HG03460 (cell line): ENCODE results near the gene PKM.
"Not testable (repeated sequence)": the region's sequence is repeated elsewhere in the genome, so short reads cannot be mapped to it uniquely, and the experiment has no call there.

Source experiments
- ATAC-seq: cut with Tn5 transposase; IDR thresholded peaks from one replicate; pipeline ENCODE4 v1.9.1; 2021; ENCODE audit not compliant: unreplicated experiment

PKM gene

DNA sequence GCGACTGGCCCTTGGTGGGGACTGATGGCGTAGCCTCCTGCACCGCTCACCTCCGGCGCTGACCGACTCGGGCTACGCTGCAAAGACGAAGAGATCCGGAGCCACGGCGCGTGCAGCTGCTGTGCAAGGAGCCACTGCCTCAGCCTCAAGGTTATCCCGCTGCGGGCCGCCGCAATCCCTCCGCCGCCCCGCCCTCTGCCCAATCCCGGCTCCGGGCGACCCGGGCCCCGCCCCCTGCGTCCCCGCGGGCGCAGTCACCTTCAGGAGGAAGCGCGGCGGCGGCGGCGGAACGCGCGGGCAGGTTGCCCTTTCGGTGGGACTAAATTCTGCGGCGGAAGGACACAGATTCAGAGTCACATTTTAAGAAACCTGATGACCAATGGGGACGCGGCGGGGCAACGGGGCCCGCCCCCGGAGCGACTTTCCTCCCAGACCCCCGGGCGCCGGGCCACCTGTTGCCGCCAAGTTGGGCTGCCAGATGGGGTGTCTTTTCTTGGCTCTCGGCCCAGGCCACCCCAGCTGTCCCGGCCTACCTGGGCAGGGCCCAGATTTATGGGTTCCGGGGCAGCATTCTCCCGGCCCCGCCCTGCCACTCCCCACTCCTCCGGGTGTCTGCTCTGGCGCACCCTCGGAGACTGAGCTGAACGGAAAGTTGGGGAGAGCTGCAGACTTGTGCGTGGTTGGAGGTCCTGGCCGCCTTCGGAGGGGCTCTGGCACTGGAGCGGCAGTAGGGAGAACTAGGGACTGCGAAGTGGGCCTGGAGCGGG, at the start of gene PKM:
TSS of gene PKM (minus strand) at position 125 of the 767 bp plus-strand sequence. CDS start 12,093 bp downstream, outside the sequence.
- peak; percentile 32 for ATAC-seq

GRCh38 chr15:72280751-72281150, 49.8 kb upstream of the PKM start:
- ATAC-seq: no peak

DNA sequence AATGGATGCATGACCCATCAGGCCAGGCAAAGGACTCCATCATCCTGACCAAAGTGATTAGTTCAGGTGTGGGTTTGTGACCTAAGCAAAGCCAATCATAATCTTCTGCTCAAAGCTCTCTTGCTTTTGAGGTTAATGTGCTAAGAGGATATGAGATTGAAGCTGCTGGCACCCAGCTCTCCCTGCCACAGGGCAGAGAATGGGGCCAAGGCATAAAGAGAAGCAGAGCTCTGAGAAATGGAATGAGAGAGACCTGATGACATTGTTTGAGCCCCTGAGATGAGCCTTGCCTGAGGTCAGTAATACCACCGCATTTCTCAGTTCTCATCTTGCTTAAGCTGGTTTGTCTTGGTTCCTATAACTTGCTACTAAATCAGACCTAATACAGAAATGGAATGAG, 47.7 kb upstream of the PKM start:
- ATAC-seq: no peak

GRCh38 chr15:72276326-72276700, 45.3 kb upstream of the PKM start:
- ATAC-seq: no peak

GRCh38 chr15:72275635-72276325, 44.8 kb upstream of the PKM start:
- not testable (repeated sequence) for ATAC-seq

GRCh38 chr15:72272997-72273352, 42.0 kb upstream of the PKM start:
- ATAC-seq: no peak

GRCh38 chr15:72272213-72272996, 41.4 kb upstream of the PKM start, which contains the start of gene PARP6:
PARP6 (minus strand) TSS chr15:72272554; CDS start chr15:72267477, 5,077 bp downstream.
- ATAC-seq: peak; percentile 92

DNA sequence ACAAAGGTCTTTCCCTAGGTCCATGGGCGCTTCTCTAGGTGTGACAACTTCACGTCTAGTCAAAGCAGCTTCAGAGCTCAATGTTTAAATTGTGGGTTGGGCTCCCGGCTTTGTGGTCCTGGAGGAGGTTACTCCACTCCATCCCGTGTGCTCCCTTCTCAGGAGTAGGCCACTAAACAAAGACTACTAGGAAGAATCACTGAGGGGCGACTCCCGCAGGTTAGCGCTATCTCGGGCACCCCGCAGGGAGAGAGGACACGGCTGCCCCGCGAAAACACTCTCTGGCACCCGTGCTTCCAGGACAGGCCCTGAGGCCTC, 40.9 kb upstream of the PKM start:
- no peak for ATAC-seq

DNA sequence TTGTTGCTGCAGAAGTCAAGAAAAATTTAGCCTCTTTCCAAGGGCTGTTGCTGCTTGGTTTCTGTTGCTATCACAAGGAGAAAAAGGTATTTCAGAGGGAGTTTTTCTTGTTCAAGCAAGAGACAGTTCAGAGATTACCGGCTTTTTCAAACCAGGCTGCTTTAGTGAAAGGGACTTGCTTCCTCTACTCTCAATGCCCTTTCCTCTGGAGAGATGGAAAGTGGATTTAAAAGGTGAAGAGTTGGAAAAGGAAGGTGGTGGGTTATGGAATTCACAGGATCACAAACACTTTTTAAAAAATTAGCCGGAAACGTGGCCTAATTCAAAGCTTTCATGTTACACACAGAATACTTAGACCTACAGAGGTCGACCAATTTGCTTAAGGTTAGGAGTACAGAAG, 40.2 kb upstream of the PKM start:
- ATAC-seq: no peak

- no peak for ATAC-seq
Measured at GRCh38 chr15:72269739-72270138, 38.7 kb upstream of the PKM start.

DNA sequence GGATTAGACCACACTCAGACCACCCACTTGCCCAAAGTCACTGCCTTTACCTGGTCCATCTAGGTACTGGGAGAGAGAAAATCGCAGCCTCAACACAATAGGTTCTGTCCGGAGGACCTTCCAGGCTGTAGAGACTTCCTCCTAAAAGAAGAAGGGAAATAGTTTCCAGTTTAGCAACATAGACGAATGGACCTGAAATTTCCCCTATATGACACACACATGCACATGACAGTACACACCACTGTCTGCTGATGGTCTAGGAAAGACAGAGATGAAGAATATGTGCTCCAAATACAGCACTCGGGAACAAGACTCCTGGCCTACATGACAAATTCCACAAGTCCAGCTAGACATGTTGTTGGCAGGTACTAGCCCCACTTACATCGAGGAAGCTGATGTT, 34.0 kb upstream of the PKM start:
- ATAC-seq: no peak

DNA sequence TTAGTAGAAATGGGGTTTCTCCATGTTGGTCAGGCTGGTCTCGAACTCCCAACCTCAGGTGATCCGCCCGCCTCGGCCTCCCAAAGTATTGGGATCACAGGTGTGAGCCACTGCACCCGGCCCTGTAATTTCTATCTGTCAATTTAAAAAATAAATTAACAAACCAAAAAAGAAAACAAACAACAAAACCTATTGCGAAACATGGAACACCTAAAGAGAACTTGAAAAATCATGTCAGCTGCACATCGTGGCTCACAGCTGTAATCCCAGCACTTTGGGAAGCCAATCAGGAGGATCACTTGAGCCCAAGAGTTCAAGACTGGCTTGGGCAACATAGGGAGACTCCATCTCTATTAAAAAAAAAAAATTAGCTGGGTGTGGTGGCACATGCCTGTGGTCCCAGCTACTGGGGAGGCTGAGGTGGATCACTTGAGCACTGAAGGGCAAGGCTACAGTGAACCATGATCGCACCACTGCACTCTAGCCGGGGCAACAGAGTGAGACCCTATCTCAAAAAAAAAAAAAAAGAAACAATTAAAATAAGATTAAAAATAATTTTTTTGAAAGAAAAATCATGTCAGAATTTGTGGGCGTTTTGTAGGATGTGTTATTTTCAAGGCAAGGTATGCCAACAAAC, 21.8 kb upstream of the PKM start:
- ATAC-seq: no peak

DNA sequence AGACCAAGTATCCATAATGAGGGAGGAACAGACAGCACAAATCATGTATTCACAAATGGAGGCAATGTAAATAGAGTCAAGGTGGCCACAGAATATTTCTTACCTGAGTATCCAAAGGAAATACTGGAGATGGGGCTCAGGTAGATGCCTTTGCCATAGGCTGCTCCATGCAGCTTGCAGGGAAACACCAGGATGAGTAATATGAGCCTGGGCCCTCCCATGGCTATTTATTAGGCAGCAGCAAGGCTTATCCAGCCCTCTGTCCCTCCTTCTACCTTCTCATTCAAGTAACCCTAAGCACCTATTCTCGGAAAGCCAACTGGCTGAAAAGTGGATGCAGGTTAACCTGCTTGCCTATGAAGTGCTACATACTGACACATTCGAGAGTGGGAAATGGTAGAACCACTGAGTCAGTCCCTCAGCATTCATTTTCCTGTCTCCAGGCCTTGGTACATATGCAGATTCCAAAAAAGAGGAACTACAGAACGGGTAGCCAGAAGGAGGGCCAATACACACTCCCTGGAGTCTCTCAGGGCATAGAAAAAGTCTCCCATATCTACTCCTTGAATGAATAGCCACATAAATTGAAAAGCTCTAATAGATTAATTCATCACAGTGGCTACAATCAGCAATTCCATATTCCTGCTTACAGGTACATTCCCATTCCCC, 18.3 kb upstream of the PKM start:
- ATAC-seq: no peak

DNA sequence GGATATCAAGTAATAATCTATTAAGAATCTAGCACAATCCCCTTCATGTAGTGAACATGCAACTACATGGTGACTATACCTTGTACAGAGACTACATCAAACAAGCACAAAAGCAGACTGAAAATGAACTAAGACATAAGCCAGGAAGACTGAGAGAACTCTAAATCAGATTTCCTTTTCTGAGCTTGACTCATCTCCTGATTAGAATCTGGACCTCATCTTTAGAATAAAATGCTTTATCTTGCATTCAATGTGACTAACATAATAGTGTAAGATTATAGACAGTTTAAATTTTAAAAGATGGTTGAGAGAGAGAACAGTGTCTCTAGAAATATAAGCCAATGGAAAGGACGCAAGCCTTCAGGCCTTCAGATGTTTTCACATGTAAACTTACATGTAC, 17.5 kb upstream of the PKM start:
- no peak for ATAC-seq

- ATAC-seq: no peak
Measured at GRCh38 chr15:72242775-72243370, 11.9 kb upstream of the PKM start.

GRCh38 chr15:72239652-72240051, 8.7 kb upstream of the PKM start:
- no peak for ATAC-seq

GRCh38 chr15:72238586-72238985, 7.6 kb upstream of the PKM start:
- no peak for ATAC-seq

- ATAC-seq: no peak
Measured at GRCh38 chr15:72237853-72238224, 6.8 kb upstream of the PKM start.

GRCh38 chr15:72237029-72237852, 6.3 kb upstream of the PKM start:
- ATAC-seq: peak; percentile 70
